ENCODE results near the gene SLC2A8. TPM values are rescaled to one million over a fixed set of nuclear protein-coding genes. Genes with fewer than 3 reads are reported as not detected.

Gene SLC2A8
- total RNA-seq = 6.0 and 7.2 TPM in 2 replicates

GRCh38 chr9:127396808-127397645, at the start of gene SLC2A8:
SLC2A8 (plus strand) TSS chr9:127397169; CDS start chr9:127397231, 62 bp downstream.

GRCh38 chr9:127423934-127424675, 27.1 kb downstream of the SLC2A8 start, which contains the start of gene ZNF79:
ZNF79 (plus strand) TSS chr9:127424382; CDS start chr9:127424788, 406 bp downstream.

GRCh38 chr9:127450830-127451607, 54.0 kb downstream of the SLC2A8 start, which contains the start of the genes LRSAM1 and RPL12:
LRSAM1 (plus strand) TSS chr9:127451510; CDS start chr9:127454528, 3,018 bp downstream.
RPL12 (minus strand) TSS chr9:127451406; CDS start chr9:127451317, 89 bp downstream.

Small RNAs within 50 kb of the gene (small RNA-seq; reads per million reads assigned to genes)
- 273 reads per million, percentile 99 among the genes with 10 or more reads in this experiment for gene SNORA65

Other genes with a start within 250 kb of the SLC2A8 start
- 2.9 and 7.3 TPM in 2 replicates for gene GARNL3, start 132.4 kb upstream of the SLC2A8 start, total RNA-seq
- 12.5 and 13.2 TPM in 2 replicates for gene ZNF79, start 27.2 kb downstream of the SLC2A8 start, total RNA-seq
- 1,038 and 1,197 TPM in 2 replicates for gene RPL12, start 54.2 kb downstream of the SLC2A8 start, total RNA-seq
- 18.5 and 20.0 TPM in 2 replicates for gene LRSAM1, start 54.3 kb downstream of the SLC2A8 start, total RNA-seq
- 29.2 and 42.9 TPM in 2 replicates for gene STXBP1, start 215.1 kb downstream of the SLC2A8 start, total RNA-seq

Data from hair follicle dermal papilla cell (primary cell).